Measurements from ENCODE around the gene ADAMTS8. TPM values are rescaled to one million over a fixed set of nuclear protein-coding genes. Genes with fewer than 3 reads are reported as not detected.

ADAMTS8 gene, protein sequence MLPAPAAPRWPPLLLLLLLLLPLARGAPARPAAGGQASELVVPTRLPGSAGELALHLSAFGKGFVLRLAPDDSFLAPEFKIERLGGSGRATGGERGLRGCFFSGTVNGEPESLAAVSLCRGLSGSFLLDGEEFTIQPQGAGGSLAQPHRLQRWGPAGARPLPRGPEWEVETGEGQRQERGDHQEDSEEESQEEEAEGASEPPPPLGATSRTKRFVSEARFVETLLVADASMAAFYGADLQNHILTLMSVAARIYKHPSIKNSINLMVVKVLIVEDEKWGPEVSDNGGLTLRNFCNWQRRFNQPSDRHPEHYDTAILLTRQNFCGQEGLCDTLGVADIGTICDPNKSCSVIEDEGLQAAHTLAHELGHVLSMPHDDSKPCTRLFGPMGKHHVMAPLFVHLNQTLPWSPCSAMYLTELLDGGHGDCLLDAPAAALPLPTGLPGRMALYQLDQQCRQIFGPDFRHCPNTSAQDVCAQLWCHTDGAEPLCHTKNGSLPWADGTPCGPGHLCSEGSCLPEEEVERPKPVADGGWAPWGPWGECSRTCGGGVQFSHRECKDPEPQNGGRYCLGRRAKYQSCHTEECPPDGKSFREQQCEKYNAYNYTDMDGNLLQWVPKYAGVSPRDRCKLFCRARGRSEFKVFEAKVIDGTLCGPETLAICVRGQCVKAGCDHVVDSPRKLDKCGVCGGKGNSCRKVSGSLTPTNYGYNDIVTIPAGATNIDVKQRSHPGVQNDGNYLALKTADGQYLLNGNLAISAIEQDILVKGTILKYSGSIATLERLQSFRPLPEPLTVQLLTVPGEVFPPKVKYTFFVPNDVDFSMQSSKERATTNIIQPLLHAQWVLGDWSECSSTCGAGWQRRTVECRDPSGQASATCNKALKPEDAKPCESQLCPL
- total RNA-seq (2022) (not detected in 2 replicates), Bru-seq, nascent RNA (not detected), BruChase-seq, experiment 1, labeled RNA remaining after a 6-hour chase (percentile 8 among the genes with signal in this experiment), BruChase-seq, experiment 2, labeled RNA remaining after a 2-hour chase (not detected)
- long read RNA-seq: 0 reads

DNA sequence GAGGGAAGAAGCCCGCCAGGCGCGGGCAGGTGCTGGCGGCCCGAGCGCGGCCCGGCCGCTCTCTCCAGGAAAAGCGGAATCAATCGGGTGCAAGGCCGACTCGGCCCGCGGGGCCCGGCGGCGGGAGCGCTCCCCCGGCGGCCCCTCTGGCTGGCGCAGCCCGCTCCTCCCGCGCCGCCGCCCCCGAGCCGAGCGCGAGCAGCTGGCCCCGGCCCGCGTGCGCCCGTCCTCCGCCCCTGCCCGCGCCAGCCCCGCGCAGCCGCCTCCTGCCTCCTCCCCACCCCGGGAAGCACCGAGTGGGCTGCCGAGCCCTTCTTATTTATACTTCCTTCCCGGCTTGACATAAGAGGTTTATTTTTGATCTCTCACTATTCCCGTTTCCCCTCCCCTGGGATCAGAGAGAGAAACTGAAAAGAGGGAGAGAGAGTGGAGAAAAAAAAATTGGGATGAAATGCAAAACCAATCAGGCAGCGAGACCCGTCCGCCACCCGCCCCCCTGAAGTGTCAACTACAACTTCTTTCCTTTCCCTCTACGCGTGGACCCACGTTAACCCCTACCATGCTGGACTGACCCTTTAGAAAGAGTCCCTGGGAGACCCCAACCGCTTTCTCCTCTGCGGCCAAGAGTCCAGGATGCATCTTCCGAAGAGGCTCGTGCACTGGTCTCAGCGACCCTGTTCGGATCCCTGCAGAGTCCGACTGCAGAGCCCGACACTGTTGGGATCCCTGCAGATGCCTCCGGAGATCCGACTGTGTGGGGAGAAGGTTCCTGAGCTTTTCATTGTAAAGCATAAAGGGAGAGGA, at the start of gene ADAMTS8:
TSS of gene ADAMTS8 (minus strand) at position 294 of the 804 bp plus-strand sequence. CDS start 323 bp downstream, outside the sequence.
- H3K4me3 Mint-ChIP-seq (ENCODE audit: low read depth, unreplicated experiment): peak within 1 kb of the TSS; percentile 44
- no TSS peak for BruUV-seq (replicated peaks)
- no peak for DNase-seq
- no peaks in the 10 kb centered on the region for H3K36me3 Mint-ChIP-seq (ENCODE audit: insufficient read depth, unreplicated experiment)
- TF ChIP-seq, protein P1, sequence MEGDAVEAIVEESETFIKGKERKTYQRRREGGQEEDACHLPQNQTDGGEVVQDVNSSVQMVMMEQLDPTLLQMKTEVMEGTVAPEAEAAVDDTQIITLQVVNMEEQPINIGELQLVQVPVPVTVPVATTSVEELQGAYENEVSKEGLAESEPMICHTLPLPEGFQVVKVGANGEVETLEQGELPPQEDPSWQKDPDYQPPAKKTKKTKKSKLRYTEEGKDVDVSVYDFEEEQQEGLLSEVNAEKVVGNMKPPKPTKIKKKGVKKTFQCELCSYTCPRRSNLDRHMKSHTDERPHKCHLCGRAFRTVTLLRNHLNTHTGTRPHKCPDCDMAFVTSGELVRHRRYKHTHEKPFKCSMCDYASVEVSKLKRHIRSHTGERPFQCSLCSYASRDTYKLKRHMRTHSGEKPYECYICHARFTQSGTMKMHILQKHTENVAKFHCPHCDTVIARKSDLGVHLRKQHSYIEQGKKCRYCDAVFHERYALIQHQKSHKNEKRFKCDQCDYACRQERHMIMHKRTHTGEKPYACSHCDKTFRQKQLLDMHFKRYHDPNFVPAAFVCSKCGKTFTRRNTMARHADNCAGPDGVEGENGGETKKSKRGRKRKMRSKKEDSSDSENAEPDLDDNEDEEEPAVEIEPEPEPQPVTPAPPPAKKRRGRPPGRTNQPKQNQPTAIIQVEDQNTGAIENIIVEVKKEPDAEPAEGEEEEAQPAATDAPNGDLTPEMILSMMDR (IDR thresholded peaks at IDR 0.05; ENCODE audit: unreplicated experiment): no peak
- H3K27me3 Mint-ChIP-seq (ENCODE audit: unreplicated experiment): peaks cover 64% of the 10 kb centered on the region
- no peaks in the 10 kb centered on the region for H3K4me1 Mint-ChIP-seq (ENCODE audit: low read depth, unreplicated experiment)
- H3K9me3 Mint-ChIP-seq (ENCODE audit: low read depth, unreplicated experiment): no peaks in the 10 kb centered on the region
- intact Hi-C loops (cut with micrococcal nuclease; ENCODE audit: unreplicated experiment): no loop called here
- CTCF ChIA-PET: no interaction called here
- no peak within 1 kb of the TSS for H3K27ac Mint-ChIP-seq (ENCODE audit: unreplicated experiment)

DNA sequence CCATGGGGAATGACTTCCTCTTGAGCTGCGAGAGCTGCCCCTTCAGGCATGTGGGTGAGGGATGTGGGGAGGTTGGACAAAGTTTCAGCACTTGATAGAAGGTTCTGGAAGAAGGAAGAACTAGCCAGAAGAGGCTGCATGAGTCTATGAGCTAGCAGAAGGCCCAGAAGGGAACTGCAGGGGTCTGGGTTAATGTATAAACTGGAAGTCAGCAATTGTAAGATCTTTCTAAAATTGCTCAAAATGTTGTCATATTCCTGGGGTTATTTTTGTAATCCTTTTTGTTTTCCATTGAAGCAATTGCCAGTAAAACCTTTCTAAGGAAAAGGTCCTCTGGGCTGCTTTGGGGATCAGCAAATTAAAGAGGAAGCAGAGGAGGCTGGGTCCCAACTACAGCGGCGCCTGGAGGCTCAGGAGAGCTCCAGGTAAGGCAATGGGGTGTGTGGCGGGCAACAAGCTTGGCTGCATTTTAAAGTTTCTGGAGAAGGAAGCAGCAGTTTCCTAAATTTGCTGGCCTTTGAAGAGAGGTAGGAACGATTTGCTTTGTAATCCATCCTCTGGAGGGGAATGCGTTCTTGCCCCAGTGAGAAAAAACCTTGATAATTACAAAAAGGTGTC, 49.3 kb upstream of the ADAMTS8 start:
- no TSS peak for BruUV-seq (replicated peaks)
- no peaks in the 10 kb centered on the region for H3K4me1 Mint-ChIP-seq (ENCODE audit: low read depth, unreplicated experiment)
- TF ChIP-seq, protein P1 (IDR thresholded peaks at IDR 0.05; ENCODE audit: unreplicated experiment): no peak
- CTCF ChIA-PET: no interaction called here
- no peaks in the 10 kb centered on the region for H3K27me3 Mint-ChIP-seq (ENCODE audit: unreplicated experiment)
- H3K27ac Mint-ChIP-seq (ENCODE audit: unreplicated experiment): no peak overlapping the region
- intact Hi-C loops (cut with micrococcal nuclease; ENCODE audit: unreplicated experiment): no loop called here
- H3K36me3 Mint-ChIP-seq (ENCODE audit: insufficient read depth, unreplicated experiment): peaks cover 4% of the 10 kb centered on the region
- no peak overlapping the region for H3K4me3 Mint-ChIP-seq (ENCODE audit: low read depth, unreplicated experiment)
- no peak for DNase-seq
- no peaks in the 10 kb centered on the region for H3K9me3 Mint-ChIP-seq (ENCODE audit: low read depth, unreplicated experiment)

DNA sequence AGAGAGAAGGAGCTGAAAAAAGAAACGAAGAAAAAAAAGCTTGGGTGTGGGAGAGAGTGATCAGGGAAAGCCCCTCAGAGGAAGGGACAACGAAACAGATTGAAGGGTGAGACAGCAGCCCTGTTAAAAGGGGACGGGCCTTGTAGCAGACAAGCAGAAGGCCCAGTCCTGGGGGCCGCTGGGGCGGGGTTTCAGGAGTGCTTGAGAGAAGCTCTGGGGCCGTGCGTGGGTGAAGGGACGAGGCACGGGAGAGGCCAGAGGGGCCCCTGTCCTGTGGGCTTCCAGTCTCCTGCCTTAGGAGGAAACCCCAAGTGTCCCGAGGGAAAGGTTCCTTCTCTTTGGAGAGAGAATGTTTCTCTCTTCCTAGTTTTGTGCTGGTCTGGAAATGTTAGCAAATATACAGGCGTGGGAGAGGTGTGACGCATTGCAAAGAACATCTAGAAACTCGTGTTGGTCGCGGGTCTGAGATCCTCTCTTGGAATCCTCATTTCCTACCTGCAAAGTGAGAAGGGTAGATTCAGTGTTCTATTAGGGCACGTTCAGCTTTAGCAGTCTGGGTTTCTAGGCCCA, 48.6 kb upstream of the ADAMTS8 start:
- intact Hi-C loops (cut with micrococcal nuclease; ENCODE audit: unreplicated experiment): no loop called here
- peaks cover 4% of the 10 kb centered on the region for H3K36me3 Mint-ChIP-seq (ENCODE audit: insufficient read depth, unreplicated experiment)
- TF ChIP-seq, protein P1 (IDR thresholded peaks at IDR 0.05; ENCODE audit: unreplicated experiment): no peak
- H3K4me3 Mint-ChIP-seq (ENCODE audit: low read depth, unreplicated experiment): no peak overlapping the region
- no TSS peak for BruUV-seq (replicated peaks)
- DNase-seq: no peak
- peak overlapping the region; percentile 17 for H3K27ac Mint-ChIP-seq (ENCODE audit: unreplicated experiment)
- H3K9me3 Mint-ChIP-seq (ENCODE audit: low read depth, unreplicated experiment): no peaks in the 10 kb centered on the region
- H3K27me3 Mint-ChIP-seq (ENCODE audit: unreplicated experiment): no peaks in the 10 kb centered on the region
- no peaks in the 10 kb centered on the region for H3K4me1 Mint-ChIP-seq (ENCODE audit: low read depth, unreplicated experiment)
- CTCF ChIA-PET: no interaction called here

All from Calu3 (cell line).